HUES6 (cell line): Measurements from ENCODE around the gene NTRK1.

Source experiments
- H3K27ac ChIP-seq: 2 replicates; pipeline ENCODE4 v1.7.0; 2013; ENCODE audit warnings: low read depth, mild to moderate bottlenecking, low read length, inconsistent platforms
- H3K27me3 ChIP-seq: 2 replicates; pipeline ENCODE4 v1.6.1; 2013; ENCODE audit warnings: low read length; ENCODE audit not compliant: control insufficient read depth, insufficient read depth
- H3K36me3 ChIP-seq: 2 replicates; pipeline ENCODE4 v1.6.1; 2013; ENCODE audit warnings: low read length; ENCODE audit not compliant: control insufficient read depth, insufficient read depth
- H3K4me1 ChIP-seq: 2 replicates; pipeline ENCODE4 v1.6.1; 2013; ENCODE audit warnings: low read length; ENCODE audit not compliant: control insufficient read depth, insufficient read depth
- H3K4me3 ChIP-seq: 2 replicates; pipeline ENCODE4 v1.5.1; 2013; ENCODE audit warnings: low read depth, low read length
- H3K9ac ChIP-seq: one replicate; pipeline ENCODE4 v1.6.1; 2013; ENCODE audit warnings: mild to moderate bottlenecking, low read length
- H3K9me3 ChIP-seq: 2 replicates; pipeline ENCODE4 v1.6.1; 2013; ENCODE audit warnings: low read depth, low read length; ENCODE audit not compliant: control insufficient read depth, insufficient read depth

The NTRK1 gene

DNA sequence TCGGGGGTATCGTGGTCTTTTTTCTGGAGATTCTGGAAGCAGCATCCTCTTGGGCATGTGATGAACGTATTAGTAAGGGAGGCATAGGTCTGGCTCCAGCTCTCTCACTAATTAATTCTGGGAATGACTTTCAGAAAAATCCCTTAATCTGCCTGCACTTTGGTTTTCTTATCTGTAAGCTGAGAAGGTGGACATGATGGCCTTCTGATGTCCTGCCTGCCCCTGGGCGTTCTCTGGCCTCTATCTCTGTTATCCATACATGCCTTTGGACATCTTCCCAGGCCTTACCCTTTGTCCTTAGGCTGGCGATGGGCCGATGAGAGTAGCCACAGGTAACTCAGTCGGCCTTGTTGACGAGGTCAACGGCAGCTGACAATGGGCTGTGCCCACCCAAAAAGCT, 8.8 kb downstream of the NTRK1 start:
- no peak overlapping the region for H3K9ac ChIP-seq
- no peak overlapping the region for H3K27ac ChIP-seq
- peaks cover 8% of the 10 kb centered on the region for H3K4me1 ChIP-seq

DNA sequence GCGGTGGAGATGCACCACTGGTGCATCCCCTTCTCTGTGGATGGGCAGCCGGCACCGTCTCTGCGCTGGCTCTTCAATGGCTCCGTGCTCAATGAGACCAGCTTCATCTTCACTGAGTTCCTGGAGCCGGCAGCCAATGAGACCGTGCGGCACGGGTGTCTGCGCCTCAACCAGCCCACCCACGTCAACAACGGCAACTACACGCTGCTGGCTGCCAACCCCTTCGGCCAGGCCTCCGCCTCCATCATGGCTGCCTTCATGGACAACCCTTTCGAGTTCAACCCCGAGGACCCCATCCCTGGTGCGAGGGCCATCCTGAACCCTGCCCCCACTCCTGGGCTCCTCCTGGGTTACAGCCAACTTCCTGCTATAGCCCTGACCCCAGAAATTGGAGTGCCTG, 13.0 kb downstream of the NTRK1 start:
- H3K4me3 ChIP-seq: no peak overlapping the region
- H3K36me3 ChIP-seq: no peaks in the 10 kb centered on the region
- H3K9me3 ChIP-seq: no peaks in the 10 kb centered on the region
- 0 out of 2 replicates have a peak, but pooled peaks cover 5% of the 10 kb centered on the region for H3K4me1 ChIP-seq
- H3K9ac ChIP-seq: no peak overlapping the region
- H3K27me3 ChIP-seq: peaks cover 50% of the 10 kb centered on the region
- H3K27ac ChIP-seq: no peak overlapping the region

More for the DNA sequence above, 8.8 kb downstream of the NTRK1 start:
- Histone ChIP-seq H3K9me3 (no peaks in the 10 kb centered on the region), H3K27me3 (peaks cover 33% of the 10 kb centered on the region), H3K4me3 (no peak overlapping the region), H3K36me3 (no peaks in the 10 kb centered on the region)

DNA sequence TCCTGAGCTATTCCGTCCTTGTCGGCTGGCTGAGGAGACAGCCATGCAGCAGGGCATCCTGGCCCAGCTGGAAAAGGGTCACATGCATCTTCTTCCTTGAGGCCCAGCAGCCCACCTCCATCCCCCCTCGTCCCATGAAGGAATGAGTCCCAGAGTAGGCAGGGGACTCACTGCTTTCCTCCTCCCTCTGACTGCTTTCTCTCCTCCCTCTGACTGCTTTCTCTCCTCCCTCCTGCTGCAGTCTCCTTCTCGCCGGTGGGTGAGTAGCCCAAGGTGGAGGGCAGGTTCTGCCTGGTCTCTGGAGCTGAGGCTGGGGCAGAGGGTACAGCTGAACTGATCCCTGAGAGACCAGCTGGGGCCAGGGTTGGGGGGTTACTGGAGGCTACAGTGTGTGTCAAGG, 13.5 kb downstream of the NTRK1 start:
- Histone ChIP-seq H3K27ac (no peak overlapping the region), H3K36me3 (no peaks in the 10 kb centered on the region), H3K27me3 (peaks cover 52% of the 10 kb centered on the region), H3K4me3 (no peak overlapping the region), H3K9ac (no peak overlapping the region), H3K9me3 (no peaks in the 10 kb centered on the region), H3K4me1 (0 out of 2 replicates have a peak, but pooled peaks cover 5% of the 10 kb centered on the region)

DNA sequence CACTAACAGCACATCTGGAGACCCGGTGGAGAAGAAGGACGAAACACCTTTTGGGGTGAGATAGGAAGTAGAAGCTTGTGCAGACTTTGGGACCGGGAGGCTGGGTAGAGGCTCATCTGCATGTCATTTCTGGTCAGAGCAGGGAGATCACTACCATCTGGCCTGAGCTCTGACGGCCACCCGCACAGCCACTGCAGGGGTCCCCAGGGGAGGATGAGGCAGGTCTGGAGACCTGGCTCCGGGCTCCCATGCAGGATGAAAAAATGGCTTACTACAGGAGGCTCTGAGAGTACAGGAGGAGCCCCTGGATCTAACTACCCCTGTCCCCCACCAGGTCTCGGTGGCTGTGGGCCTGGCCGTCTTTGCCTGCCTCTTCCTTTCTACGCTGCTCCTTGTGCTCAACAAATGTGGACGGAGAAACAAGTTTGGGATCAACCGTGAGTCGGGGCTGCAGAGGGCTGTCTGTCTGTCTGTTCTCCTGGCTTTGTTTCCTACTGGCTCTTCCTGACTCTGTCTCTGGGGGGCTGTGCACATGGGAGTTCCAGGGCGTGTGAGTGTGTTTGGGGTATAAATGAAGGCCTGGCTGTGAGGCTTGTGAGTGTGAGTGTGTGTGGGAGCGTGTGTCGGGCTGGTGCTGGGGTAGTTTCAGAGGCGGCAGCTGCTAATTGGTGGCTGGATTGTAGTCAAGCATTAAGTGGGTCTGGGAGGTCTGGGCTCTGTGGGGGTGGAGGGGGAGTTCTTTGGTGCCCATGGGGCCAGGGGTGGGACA, 14.1 kb downstream of the NTRK1 start:
- H3K36me3 ChIP-seq: no peaks in the 10 kb centered on the region
- H3K4me1 ChIP-seq: 0 out of 2 replicates have a peak, but pooled peaks cover 5% of the 10 kb centered on the region
- no peak overlapping the region for H3K4me3 ChIP-seq
- H3K27me3 ChIP-seq: peaks cover 55% of the 10 kb centered on the region
- H3K27ac ChIP-seq: no peak overlapping the region
- no peak overlapping the region for H3K9ac ChIP-seq
- no peaks in the 10 kb centered on the region for H3K9me3 ChIP-seq

DNA sequence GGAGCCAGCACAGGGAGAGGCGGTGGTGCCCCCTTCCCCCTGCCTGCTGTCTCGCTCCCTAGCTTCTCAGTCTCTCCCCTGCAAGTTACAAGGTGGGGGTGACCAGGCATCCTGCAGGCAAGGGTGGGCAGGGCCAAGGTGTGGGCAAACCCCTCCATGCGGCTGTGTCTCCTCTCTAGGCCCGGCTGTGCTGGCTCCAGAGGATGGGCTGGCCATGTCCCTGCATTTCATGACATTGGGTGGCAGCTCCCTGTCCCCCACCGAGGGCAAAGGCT, 14.6 kb downstream of the NTRK1 start:
- no peaks in the 10 kb centered on the region for H3K9me3 ChIP-seq
- H3K27me3 ChIP-seq: peaks cover 60% of the 10 kb centered on the region
- H3K9ac ChIP-seq: no peak overlapping the region
- H3K4me1 ChIP-seq: 0 out of 2 replicates have a peak, but pooled peaks cover 5% of the 10 kb centered on the region
- H3K4me3 ChIP-seq: no peak overlapping the region
- H3K27ac ChIP-seq: no peak overlapping the region
- no peaks in the 10 kb centered on the region for H3K36me3 ChIP-seq

DNA sequence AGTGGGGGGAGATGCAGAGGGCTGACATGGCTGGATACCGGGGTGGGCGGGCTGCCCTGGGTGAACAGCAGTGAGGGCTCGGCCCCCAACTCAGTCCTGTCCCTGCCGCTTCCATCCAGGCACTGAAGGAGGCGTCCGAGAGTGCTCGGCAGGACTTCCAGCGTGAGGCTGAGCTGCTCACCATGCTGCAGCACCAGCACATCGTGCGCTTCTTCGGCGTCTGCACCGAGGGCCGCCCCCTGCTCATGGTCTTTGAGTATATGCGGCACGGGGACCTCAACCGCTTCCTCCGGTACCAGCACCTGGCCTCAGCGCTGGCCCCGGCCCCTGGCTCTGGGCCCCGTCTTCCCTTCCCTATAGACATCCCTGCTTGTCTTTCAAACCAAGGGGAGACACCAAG, 15.6 kb downstream of the NTRK1 start:
- no peaks in the 10 kb centered on the region for H3K36me3 ChIP-seq
- 0 out of 2 replicates have a peak, but pooled peaks cover 5% of the 10 kb centered on the region for H3K4me1 ChIP-seq
- H3K27ac ChIP-seq: no peak overlapping the region
- H3K27me3 ChIP-seq: peaks cover 62% of the 10 kb centered on the region
- H3K4me3 ChIP-seq: no peak overlapping the region
- no peaks in the 10 kb centered on the region for H3K9me3 ChIP-seq
- H3K9ac ChIP-seq: no peak overlapping the region

DNA sequence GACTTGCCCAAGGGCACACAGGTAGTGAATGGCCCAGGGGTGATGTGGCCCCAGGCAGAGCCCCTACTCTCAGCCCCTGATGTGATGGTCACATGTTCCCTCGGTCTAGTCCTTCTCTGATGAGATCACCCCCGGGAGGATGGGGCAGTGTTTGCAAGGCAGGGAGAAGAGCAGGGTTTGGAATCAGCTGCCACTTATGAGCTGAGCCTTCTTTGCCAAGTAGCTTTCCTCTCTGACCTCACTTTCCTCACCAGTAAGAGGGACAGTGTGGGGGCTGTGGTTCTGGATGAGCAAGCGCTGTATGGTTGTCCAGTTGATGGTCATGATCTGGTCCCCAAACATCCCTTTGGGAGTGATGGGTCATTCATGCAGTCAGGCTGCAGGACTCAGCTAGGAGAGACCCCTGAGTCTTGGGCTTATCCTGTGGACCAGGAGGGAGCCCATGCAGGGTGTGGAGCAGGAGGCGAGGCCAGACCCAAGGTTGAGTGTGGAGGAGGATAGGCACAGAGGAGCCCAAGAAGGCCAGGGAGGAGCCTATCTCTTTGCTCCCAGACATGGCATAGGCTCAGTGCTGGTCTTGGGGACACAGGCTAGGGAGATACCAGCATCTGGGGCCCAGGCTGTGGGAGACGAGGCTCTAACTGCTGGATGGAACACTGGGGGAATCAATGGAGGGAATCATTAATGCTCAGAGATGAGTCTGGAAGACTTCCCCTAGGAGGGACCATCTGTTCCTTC, 16.9 kb downstream of the NTRK1 start:
- peaks cover 64% of the 10 kb centered on the region for H3K27me3 ChIP-seq
- H3K4me3 ChIP-seq: no peak overlapping the region
- no peaks in the 10 kb centered on the region for H3K9me3 ChIP-seq
- H3K4me1 ChIP-seq: 0 out of 2 replicates have a peak, but pooled peaks cover 5% of the 10 kb centered on the region
- H3K36me3 ChIP-seq: no peaks in the 10 kb centered on the region
- H3K9ac ChIP-seq: no peak overlapping the region
- H3K27ac ChIP-seq: no peak overlapping the region

DNA sequence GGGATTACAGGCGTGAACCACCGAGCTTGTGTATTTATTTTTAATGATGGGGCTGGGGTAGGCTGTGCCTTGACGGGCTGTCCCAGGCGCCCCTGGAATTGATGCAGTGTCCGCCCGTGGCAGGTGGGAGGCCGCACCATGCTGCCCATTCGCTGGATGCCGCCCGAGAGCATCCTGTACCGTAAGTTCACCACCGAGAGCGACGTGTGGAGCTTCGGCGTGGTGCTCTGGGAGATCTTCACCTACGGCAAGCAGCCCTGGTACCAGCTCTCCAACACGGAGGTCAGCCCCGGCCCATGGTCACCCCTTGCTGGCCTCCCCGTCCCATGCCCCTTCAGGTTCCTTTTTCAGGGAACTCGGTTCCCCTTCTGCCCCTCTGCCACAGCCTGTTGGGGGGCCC, 19.2 kb downstream of the NTRK1 start:
- peaks cover 12% of the 10 kb centered on the region for H3K4me1 ChIP-seq
- no peaks in the 10 kb centered on the region for H3K9me3 ChIP-seq
- peaks cover 74% of the 10 kb centered on the region for H3K27me3 ChIP-seq
- H3K36me3 ChIP-seq: no peaks in the 10 kb centered on the region
- no peak overlapping the region for H3K27ac ChIP-seq
- no peak overlapping the region for H3K4me3 ChIP-seq
- H3K9ac ChIP-seq: no peak overlapping the region

DNA sequence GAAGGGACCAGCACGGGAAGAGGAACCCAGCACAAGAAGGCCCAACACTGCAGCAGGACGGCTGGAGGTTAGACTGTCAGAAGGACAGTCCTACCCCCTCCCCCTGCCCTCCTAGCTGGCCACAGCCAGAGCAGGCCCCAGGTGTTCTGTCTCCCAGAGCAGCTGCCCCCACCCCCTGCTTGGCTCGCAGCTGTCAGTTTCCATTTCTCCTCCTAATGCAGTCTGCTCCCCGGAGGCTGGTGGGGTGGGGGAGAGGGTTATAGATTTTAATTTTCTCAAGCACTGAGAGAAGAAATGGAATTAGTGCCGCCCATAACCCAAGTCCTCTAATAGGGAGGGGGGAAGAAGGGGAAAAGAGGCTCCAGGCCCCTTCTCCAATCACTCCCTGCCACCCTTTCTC, 19.8 kb downstream of the NTRK1 start:
- Histone ChIP-seq H3K27me3 (peaks cover 74% of the 10 kb centered on the region), H3K9ac (no peak overlapping the region), H3K27ac (no peak overlapping the region), H3K4me3 (no peak overlapping the region), H3K9me3 (no peaks in the 10 kb centered on the region), H3K4me1 (peaks cover 18% of the 10 kb centered on the region), H3K36me3 (no peaks in the 10 kb centered on the region)

DNA sequence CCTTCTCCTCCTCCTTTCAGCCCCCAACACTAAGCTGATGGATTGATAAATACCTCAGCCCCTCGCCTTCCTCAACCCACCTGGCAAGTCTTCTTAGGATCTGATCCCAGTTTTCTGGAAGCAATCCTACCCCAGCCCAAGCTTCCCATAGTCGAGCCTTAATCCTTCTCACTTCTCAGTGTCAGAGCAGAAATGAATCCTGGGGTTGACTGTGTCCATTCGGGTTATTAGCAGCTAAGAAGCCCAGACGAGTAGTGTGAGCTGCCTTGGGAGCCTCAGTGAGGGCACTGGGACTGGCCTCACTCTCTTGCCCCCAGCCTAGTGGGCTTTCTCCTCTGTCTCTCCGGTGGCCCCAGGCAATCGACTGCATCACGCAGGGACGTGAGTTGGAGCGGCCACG, 20.4 kb downstream of the NTRK1 start:
- no peak overlapping the region for H3K9ac ChIP-seq
- H3K4me3 ChIP-seq: no peak overlapping the region
- H3K36me3 ChIP-seq: no peaks in the 10 kb centered on the region
- peaks cover 74% of the 10 kb centered on the region for H3K27me3 ChIP-seq
- H3K4me1 ChIP-seq: peaks cover 24% of the 10 kb centered on the region
- H3K27ac ChIP-seq: no peak overlapping the region
- no peaks in the 10 kb centered on the region for H3K9me3 ChIP-seq

DNA sequence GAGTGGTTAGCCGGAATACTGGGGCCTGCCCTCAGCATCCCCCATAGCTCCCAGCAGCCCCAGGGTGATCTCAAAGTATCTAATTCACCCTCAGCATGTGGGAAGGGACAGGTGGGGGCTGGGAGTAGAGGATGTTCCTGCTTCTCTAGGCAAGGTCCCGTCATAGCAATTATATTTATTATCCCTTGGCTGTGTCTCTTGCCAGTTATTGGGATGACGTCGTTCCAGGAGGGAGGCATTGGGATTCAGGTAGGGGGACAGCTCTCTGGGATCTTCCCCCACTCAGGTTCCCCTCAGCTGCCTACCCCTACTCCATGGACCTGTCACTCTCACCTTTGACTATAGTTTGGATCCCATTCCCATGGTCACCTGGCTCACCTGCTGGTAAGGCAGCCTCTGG, 21.0 kb downstream of the NTRK1 start:
- H3K4me1 ChIP-seq: peaks cover 25% of the 10 kb centered on the region
- no peaks in the 10 kb centered on the region for H3K9me3 ChIP-seq
- H3K27me3 ChIP-seq: peaks cover 74% of the 10 kb centered on the region
- no peak overlapping the region for H3K9ac ChIP-seq
- no peak overlapping the region for H3K27ac ChIP-seq
- no peaks in the 10 kb centered on the region for H3K36me3 ChIP-seq
- no peak overlapping the region for H3K4me3 ChIP-seq
